Smooth muscle cell (in vitro differentiated cells): ENCODE measurements around the gene TBC1D25. TPM values are rescaled to one million over a fixed set of nuclear protein-coding genes. Genes with fewer than 3 reads are reported as not detected.

Experiments used
- DNase-seq: peaks from one replicate; lab custom pipeline; 2025; ENCODE audit not compliant: unreplicated experiment; lab: John Stamatoyannopoulos, UW
- H2AFZ ChIP-seq: fragments of 200-600 bp; sonication (generic); 2 replicates; pipeline ENCODE4 v1.6.0; 2016; ENCODE audit warnings: antibody characterized with exemption, low read depth, mild to moderate bottlenecking
- H3F3A ChIP-seq: fragments of 200-600 bp; sonication (generic); 2 replicates; pipeline ENCODE4 v1.6.0; 2017; ENCODE audit warnings: antibody characterized with exemption, low read depth
- H3K27ac ChIP-seq: fragments of 200-600 bp; sonication (generic); 2 replicates; pipeline ENCODE4 v1.5.1; 2016; ENCODE audit warnings: low read depth, mild to moderate bottlenecking
- H3K27me3 ChIP-seq: fragments of 200-600 bp; sonication (generic); 2 replicates; pipeline ENCODE4 v1.6.1; 2016; ENCODE audit warnings: low read depth, mild to moderate bottlenecking
- H3K36me3 ChIP-seq: fragments of 200-600 bp; sonication (generic); 2 replicates; pipeline ENCODE4 v1.5.1; 2016; ENCODE audit warnings: low read depth
- H3K4me1 ChIP-seq: fragments of 200-600 bp; sonication (generic); 2 replicates; pipeline ENCODE4 v1.5.1; 2016; ENCODE audit warnings: low read depth
- H3K4me2 ChIP-seq: fragments of 200-600 bp; sonication (generic); 2 replicates; pipeline ENCODE4 v1.6.0; 2016; ENCODE audit warnings: mild to moderate bottlenecking
- H3K4me3 ChIP-seq: fragments of 200-600 bp; sonication (generic); 2 replicates; pipeline ENCODE4 v1.5.1; 2016; ENCODE audit warnings: mild to moderate bottlenecking
- H3K79me2 ChIP-seq: fragments of 200-600 bp; sonication (generic); 2 replicates; pipeline ENCODE4 v1.6.0; 2016; ENCODE audit warnings: low read depth, mild to moderate bottlenecking
- H3K9ac ChIP-seq: fragments of 200-600 bp; sonication (generic); 2 replicates; pipeline ENCODE4 v1.6.0; 2016; ENCODE audit warnings: low read depth
- H3K9me3 ChIP-seq: fragments of 200-600 bp; sonication (generic); replicated peaks from 2 replicates; pipeline ENCODE4 v1.5.1; 2016; ENCODE audit warnings: low read depth
- H4K20me1 ChIP-seq: fragments of 200-600 bp; sonication (generic); 2 replicates; pipeline ENCODE4 v1.6.0; 2016; ENCODE audit warnings: low read depth
- WGBS: methylation state at CpG from one replicate; pipeline ENCODE4 v1.1.7; 2016; ENCODE audit warnings: low lambda C conversion rate; 5-methylcytosine and 5-hydroxymethylcytosine counted together
- polyA plus RNA-seq: library from polyadenylated mRNA; unstranded; fragments of >200 nt; fragmentation: Nextera tagmentation; extraction: Ambion mirVana; gene quantifications from 2 replicates; pipeline ENCODE4 v1.2.1, GENCODE V29; 2016
- total RNA-seq: library from RNA; depleted of rRNA; stranded (reverse); fragments of >200 nt; gene quantifications from 2 replicates; pipeline ENCODE4 v1.2.3, GENCODE V29; 2014
- TF ChIP-seq, protein P1 (sequence below): fragments of 200-600 bp; sonication (generic); IDR thresholded peaks from 2 replicates; pipeline ENCODE4 v1.5.1; 2017; ENCODE audit warnings: borderline replicate concordance, mild to moderate bottlenecking, antibody characterized with exemption; ENCODE audit not compliant: insufficient read depth, poor library complexity, severe bottlenecking

TBC1D25 gene
- total and polyA plus RNA-seq, 2 experiments from 2014 or later: 3.8 to 9.7 TPM

DNA sequence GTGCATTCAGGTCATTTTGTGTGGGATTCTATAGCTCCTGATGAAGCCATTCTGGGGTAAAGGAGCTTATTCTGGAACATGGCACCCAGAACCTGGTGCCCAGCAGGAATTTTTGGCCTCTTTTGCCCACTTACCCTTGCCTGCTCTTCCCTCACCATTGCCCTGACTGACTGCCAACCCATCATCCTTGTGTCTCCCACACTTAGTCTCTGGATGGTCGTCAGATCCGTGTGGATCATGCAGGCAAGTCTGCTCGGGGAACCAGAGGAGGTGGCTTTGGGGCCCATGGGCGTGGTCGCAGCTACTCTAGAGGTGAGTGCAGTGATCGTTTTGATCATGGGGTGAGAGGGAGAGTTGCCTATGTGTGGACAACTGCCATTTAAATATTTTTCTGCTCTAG lies 36.6 kb downstream of the TBC1D25 start:
- 71% methylated on average over 6 of the region's 6 CpGs for WGBS
- H3K27ac ChIP-seq: peak overlapping the region; percentile 95

GRCh38 chrX:48578661-48579128 lies 39.2 kb downstream of the TBC1D25 start:
- H3K4me2 ChIP-seq: no peak overlapping the region

More for the DNA sequence above, 36.6 kb downstream of the TBC1D25 start:
- no peak overlapping the region for H2AFZ ChIP-seq
- DNase-seq: no peak
- peak overlapping the region; percentile 95 for H3K9ac ChIP-seq
- peaks cover 16% of the 10 kb centered on the region for H4K20me1 ChIP-seq
- no peaks in the 10 kb centered on the region for H3K27me3 ChIP-seq
- H3K4me3 ChIP-seq: peak overlapping the region; percentile 59
- H3K4me1 ChIP-seq: peaks cover 8% of the 10 kb centered on the region
- TF ChIP-seq, protein P1, sequence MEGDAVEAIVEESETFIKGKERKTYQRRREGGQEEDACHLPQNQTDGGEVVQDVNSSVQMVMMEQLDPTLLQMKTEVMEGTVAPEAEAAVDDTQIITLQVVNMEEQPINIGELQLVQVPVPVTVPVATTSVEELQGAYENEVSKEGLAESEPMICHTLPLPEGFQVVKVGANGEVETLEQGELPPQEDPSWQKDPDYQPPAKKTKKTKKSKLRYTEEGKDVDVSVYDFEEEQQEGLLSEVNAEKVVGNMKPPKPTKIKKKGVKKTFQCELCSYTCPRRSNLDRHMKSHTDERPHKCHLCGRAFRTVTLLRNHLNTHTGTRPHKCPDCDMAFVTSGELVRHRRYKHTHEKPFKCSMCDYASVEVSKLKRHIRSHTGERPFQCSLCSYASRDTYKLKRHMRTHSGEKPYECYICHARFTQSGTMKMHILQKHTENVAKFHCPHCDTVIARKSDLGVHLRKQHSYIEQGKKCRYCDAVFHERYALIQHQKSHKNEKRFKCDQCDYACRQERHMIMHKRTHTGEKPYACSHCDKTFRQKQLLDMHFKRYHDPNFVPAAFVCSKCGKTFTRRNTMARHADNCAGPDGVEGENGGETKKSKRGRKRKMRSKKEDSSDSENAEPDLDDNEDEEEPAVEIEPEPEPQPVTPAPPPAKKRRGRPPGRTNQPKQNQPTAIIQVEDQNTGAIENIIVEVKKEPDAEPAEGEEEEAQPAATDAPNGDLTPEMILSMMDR: no peak
- H3K36me3 ChIP-seq: no peaks in the 10 kb centered on the region
- peak overlapping the region; percentile 96 for H3K4me2 ChIP-seq
- H3F3A ChIP-seq: no peaks in the 10 kb centered on the region
- no peaks in the 10 kb centered on the region for H3K9me3 ChIP-seq
- peaks cover 24% of the 10 kb centered on the region for H3K79me2 ChIP-seq

DNA sequence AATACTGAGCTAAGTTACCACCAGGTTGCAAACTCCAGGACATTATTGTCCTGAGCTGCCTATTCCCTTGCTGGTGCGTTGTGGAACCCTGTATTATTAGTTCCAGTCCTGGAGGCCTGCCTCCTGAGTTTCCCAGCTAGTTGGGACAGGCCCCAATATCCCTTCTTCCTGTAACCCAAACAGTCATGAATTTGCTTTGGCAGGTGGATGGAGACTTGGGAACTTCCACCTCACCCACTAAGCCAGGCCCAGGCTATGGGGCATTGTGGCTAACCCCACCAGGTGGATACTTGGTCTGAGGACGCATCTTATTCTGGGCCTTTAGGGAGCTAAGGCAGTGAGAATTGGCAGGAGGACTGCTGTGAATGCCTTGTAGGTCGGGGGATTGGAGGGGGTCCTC lies 39.7 kb downstream of the TBC1D25 start:
- H3K9ac ChIP-seq: no peak overlapping the region
- no peak overlapping the region for H2AFZ ChIP-seq
- TF ChIP-seq, protein P1: no peak
- peaks cover 16% of the 10 kb centered on the region for H4K20me1 ChIP-seq
- no peak overlapping the region for H3K4me2 ChIP-seq
- H3K4me1 ChIP-seq: peaks cover 8% of the 10 kb centered on the region
- H3F3A ChIP-seq: no peaks in the 10 kb centered on the region
- H3K27me3 ChIP-seq: no peaks in the 10 kb centered on the region
- 69% methylated on average over 3 of the region's 3 CpGs for WGBS
- no peaks in the 10 kb centered on the region for H3K36me3 ChIP-seq
- H3K27ac ChIP-seq: peak overlapping the region; percentile 7
- no peak overlapping the region for H3K4me3 ChIP-seq
- peaks cover 24% of the 10 kb centered on the region for H3K79me2 ChIP-seq
- no peaks in the 10 kb centered on the region for H3K9me3 ChIP-seq
- no peak for DNase-seq

More at GRCh38 chrX:48578661-48579128, 39.2 kb downstream of the TBC1D25 start:
- H3K36me3 ChIP-seq: no peaks in the 10 kb centered on the region
- H3K27ac ChIP-seq: peak overlapping the region; percentile 7
- H4K20me1 ChIP-seq: peaks cover 16% of the 10 kb centered on the region
- no peak overlapping the region for H3K9ac ChIP-seq
- no peak overlapping the region for H2AFZ ChIP-seq
- no peaks in the 10 kb centered on the region for H3F3A ChIP-seq
- no peak for DNase-seq
- H3K4me1 ChIP-seq: peaks cover 8% of the 10 kb centered on the region
- TF ChIP-seq, protein P1: no peak
- no peaks in the 10 kb centered on the region for H3K27me3 ChIP-seq
- no peak overlapping the region for H3K4me3 ChIP-seq
- peaks cover 24% of the 10 kb centered on the region for H3K79me2 ChIP-seq
- WGBS: 69% methylated on average over 2 of the region's 2 CpGs
- H3K9me3 ChIP-seq: no peaks in the 10 kb centered on the region

DNA sequence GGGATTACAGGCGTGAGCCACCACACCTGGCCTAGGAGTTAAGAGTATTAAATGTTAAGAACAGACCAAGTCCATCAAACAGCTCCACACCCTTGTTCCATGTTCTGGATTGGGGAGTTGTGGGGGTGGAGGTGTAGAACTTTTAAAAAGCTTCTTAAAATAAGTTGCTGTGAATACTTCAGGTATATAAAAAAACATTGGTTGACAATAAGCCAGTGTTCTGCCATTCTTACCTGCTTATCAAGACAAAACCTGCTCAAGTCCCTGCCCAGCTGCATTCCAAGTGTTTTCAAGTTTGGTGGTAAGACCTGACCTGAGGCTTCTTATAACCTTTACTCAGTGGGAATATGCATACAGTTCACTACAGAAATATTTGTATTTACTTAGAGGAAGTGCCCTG lies 41.1 kb downstream of the TBC1D25 start:
- H3K4me2 ChIP-seq: no peak overlapping the region
- TF ChIP-seq, protein P1: no peak
- H3K27ac ChIP-seq: no peak overlapping the region
- 96% methylated on average over 1 of the region's 1 CpG for WGBS
- no peaks in the 10 kb centered on the region for H3F3A ChIP-seq
- H3K4me3 ChIP-seq: no peak overlapping the region
- DNase-seq: no peak
- H3K9me3 ChIP-seq: no peaks in the 10 kb centered on the region
- no peaks in the 10 kb centered on the region for H3K27me3 ChIP-seq
- H4K20me1 ChIP-seq: peaks cover 16% of the 10 kb centered on the region
- no peak overlapping the region for H3K9ac ChIP-seq
- H3K79me2 ChIP-seq: peaks cover 16% of the 10 kb centered on the region
- no peak overlapping the region for H2AFZ ChIP-seq
- no peaks in the 10 kb centered on the region for H3K36me3 ChIP-seq
- H3K4me1 ChIP-seq: peaks cover 4% of the 10 kb centered on the region
